NCI-H187 (cell line): ENCODE measurements around the gene TPRN.
"Not testable (repeated sequence)": the region's sequence is repeated elsewhere in the genome, so short reads cannot be mapped to it uniquely, and the experiment has no call there.

Source experiments
- DNase-seq, 2 experiments: peaks; one replicate each; lab custom pipeline; 2025; lab: John Stamatoyannopoulos, UW

TPRN gene, protein sequence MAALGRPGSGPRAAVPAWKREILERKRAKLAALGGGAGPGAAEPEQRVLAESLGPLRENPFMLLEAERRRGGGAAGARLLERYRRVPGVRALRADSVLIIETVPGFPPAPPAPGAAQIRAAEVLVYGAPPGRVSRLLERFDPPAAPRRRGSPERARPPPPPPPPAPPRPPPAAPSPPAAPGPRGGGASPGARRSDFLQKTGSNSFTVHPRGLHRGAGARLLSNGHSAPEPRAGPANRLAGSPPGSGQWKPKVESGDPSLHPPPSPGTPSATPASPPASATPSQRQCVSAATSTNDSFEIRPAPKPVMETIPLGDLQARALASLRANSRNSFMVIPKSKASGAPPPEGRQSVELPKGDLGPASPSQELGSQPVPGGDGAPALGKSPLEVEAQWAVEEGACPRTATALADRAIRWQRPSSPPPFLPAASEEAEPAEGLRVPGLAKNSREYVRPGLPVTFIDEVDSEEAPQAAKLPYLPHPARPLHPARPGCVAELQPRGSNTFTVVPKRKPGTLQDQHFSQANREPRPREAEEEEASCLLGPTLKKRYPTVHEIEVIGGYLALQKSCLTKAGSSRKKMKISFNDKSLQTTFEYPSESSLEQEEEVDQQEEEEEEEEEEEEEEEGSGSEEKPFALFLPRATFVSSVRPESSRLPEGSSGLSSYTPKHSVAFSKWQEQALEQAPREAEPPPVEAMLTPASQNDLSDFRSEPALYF

DNA sequence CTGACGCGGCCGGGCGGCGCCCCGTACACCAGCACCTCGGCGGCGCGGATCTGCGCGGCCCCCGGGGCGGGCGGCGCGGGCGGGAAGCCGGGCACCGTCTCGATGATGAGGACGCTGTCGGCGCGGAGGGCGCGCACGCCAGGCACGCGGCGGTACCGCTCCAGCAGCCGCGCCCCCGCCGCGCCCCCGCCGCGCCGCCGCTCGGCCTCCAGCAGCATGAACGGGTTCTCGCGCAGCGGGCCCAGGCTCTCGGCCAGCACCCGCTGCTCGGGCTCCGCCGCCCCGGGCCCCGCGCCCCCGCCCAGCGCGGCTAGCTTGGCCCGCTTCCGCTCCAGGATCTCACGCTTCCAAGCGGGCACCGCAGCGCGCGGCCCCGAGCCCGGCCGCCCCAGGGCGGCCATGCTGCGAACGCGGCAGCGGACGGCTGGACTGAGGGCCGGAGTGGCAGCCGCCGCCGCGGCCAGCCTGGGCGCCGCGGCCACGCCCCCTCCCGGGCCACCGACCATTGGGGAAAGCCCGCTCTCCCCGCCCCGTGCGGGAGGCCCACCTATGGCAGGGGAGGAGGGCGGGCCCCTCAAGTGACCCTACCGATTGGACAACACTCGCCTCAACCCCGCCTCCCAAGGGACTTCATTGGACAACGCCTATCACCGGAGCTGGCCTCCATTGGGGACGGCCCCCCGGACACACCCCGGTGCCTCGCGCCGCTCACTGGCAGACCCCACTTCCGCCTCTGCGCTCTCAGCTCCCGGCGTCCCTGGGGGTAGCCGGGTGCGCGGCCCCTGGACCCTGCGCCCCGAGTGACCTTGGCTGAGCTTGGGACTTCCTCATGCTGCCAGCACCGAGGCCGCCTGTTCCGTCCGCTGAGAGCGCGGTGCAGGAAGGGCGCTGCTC, at the start of gene TPRN:
TPRN (minus strand) TSS at position 431 of the 894 bp plus-strand sequence; CDS start at position 401, 30 bp downstream.
- DNase-seq = peak; percentile 84 to 96

GRCh38 chr9:137247916-137248175, 47.3 kb upstream of the TPRN start:
- no peak for DNase-seq

DNA sequence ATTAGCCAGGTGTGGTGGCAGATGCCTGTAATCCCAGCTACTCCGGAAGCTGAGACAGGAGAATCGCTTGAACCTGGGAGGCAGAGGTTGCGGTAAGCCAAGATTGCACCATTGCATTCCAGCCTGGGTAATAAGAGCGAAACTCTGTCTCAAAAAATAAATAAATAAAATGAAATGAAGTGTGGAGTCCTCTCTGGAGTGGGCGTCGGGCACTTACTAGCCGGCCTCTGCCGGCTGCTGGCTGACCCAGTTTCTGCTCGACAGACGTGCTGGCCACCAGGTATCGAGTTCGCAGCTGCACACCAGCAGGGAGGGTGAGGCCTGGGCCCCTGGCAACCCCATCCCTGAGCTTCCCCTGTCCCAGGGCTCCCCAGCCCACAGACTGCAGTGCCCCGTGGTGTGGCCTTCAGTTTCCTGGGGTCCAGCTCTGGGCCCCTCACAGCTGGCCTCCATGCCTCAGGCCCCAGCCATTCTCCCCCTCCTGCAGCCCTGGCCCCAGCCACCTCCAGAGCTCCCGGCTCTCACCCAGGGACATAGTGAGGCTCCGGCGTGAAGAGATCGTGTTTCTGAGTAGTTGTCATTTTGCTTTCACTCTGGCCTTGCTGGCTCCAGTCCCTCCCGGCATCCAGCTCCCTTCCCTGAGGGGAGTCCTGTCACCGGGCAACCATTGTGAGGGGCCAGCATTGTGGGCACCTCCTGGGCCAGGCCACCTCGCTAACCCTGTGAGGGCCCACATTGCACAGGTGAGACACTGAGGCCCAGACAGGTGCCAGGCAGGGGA, 46.8 kb upstream of the TPRN start:
- DNase-seq = no peak

DNA sequence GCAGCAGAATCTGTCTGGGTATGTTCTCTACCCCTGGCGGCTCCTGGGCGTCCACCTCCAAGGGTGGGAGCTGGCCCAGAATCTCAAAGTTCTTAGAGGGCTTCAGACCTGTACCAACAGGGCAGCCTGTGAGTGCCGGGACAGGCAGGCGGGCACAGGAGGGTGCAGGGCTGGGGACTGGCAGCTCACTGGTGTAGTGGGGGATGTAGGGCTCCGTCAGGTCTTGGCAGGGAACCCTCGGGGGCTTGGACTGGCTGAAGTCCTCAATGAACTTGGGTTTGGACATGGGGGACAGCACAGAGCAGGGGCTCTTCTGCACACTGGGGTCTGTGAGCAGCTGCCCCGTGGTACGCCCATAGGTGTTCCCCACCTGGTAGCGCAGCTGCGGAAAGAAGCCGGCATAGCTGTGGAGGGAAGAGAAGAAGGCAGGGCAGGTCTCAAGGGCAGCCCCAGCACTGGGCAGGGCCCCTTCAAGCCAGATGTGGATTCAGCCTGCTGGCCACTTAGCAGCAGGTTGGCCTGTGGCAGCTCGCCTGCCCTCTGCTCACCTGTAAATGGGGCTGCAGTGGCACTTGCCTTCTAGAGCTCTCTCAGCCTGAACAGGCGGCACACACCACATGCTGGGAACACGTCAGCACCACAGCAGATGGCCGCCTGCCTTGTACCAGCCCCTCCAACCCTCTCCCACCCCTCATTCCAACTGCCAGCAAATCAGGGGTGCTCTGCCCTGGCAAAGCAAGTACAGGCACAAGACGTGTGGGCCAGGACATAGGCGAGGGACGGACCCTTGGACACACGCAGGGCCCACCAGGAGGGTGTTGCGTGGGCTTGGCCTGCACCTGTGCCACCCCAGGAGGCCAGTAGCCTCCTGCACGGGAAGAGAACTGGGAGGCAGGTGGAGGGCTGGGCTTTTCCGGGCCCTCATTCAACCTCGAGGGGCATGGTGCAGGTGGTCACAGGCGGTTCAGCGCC, 45.2 kb upstream of the TPRN start:
- DNase-seq = no peak

GRCh38 chr9:137244486-137245449, 44.2 kb upstream of the TPRN start:
- DNase-seq = no peak

DNA sequence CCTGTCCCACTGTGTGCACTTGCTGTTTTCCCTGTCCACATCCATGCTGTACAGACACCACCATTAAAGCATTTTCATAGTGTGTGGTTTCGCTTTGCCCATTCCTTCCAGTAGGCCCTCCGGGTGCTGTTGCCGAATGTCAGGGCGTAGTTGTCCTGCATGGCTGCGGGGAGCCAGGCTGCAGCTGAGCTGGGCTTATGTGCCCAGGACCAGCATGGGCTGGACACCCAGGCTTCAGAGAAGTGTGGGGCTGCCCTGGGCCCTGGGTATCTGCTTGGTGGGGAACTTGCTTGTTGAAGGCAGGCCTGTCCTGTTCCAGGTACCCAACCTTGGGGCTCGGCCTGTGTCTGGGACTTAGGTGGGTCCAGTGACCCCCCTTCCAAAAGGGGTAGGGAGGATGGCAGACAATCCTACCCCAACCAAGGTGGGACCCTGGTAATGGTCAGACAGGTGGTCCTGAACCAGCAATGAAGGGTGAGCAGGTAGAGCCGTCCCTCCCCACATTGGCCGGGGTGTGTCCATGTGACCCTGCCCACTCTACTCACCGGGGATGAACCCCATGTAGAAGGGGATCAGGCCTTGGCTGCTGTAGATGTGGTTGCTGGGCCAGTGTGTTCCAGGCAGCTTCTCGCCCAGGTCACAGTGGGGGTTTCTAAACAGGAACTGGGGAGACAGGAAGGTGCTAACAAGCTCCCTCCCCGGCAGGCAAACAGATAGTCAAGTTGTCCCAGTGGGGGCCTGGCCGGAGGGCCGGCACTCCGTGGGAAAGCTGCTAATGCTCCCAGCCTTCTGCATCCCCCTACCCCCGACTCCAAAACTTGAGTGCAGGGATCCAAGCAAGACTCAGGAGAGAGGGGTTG, 43.3 kb upstream of the TPRN start:
- DNase-seq = no peak

DNA sequence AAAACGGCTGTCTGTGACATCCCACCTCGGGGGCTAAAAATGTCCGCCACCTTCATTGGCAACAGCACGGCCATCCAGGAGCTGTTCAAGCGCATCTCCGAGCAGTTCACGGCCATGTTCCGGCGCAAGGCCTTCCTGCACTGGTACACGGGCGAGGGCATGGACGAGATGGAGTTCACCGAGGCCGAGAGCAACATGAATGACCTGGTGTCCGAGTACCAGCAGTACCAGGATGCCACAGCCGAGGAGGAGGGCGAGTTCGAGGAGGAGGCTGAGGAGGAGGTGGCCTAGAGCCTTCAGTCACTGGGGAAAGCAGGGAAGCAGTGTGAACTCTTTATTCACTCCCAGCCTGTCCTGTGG, 42.7 kb upstream of the TPRN start:
- not testable (repeated sequence) for DNase-seq

- no peak for DNase-seq
These were observed 42.0 kb upstream of the TPRN start for GRCh38 chr9:137242269-137243203.

DNA sequence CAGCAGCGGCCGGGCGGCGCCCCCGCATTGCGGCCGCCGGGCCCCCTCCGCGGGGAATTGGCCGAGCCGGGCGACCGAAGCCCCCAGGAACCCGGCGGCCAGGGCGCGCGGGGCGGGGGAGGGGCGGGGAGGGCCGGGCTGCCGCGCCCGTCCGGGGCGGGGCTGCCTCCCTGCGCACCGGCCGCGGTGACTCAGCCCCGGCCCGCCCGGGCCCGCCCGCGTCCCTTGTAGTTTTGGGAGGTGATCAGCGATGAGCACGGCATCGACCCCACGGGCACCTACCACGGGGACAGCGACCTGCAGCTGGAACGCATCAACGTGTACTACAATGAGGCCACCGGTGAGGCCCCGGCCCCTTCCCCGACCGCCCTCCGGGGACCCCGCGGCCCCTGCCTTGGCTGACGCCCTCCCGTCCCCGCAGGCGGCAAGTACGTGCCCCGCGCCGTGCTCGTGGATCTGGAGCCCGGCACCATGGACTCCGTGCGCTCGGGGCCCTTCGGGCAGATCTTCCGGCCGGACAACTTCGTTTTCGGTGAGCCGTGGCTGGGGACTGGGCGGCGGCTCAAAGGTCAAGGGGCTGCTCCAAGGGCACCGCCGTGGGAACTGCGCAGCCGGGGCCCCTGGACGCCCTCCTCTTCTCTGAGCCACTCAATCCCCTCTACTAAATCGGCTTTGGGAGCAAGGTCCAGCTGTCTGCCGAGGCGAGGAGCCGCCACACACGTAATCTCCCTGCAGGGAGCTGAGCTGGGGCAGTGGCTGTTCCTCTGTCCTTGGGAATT, 41.1 kb upstream of the TPRN start:
- no peak for DNase-seq

DNA sequence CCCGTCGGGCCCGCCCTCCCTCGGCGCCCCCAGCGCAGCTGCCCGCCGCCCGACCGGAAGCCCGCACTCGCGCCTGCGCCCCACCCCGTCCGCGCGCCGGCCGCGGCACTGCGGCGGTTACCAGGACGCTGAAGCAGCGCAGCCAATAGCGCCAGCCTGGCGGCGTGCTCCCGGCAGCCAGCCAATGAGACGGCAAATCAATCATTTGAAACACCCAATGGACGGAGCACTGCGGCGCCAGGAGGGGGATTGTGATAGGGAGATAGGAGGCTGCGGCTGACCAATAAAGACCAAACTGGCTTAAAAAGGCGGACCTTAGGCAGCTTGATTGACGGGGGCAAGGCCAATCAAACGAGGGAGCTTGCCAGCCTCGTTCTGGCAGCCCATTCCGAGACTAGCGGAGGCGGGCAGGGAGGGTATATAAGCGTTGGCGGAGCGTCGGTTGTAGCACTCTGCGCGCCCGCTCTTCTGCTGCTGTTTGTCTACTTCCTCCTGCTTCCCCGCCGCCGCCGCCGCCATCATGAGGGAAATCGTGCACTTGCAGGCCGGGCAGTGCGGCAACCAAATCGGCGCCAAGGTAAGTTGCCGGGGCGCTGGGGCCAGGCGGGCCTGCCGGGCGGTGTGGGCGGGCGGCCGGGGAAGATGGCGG, 40.4 kb upstream of the TPRN start, which contains the start of gene TUBB4B:
TUBB4B (plus strand) TSS at position 447 of the 649 bp plus-strand sequence; CDS start at position 521, 74 bp downstream.
- DNase-seq = peak; percentile 95 to 97

DNA sequence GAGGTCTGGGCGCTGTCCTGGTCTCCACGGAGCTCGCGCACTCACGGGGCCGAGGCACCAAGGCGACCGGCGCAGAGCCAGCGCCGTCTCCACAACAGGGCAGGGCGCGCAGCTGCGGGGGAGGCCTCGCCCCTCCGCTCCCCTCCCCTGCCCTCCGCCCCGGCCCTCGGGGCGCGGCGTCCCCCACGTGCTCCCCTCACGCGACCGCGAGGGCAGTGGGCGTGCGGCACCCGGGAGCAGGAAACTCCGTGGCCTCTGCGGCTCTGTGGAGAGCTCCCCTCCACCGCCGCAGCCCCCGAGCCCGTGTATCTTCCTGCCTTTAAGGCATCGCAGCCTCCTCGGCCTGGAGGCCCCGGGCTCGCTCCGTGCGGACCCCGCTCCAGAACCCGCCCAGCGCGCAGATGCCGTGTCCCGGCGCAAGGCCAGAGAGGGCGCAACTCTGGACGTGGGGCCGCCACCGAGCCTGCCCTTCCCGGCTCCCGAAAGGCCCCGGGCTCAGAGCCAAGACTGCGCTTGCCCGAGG, 39.8 kb upstream of the TPRN start:
- DNase-seq = no peak

GRCh38 chr9:137239541-137240200, 39.1 kb upstream of the TPRN start:
- DNase-seq = not testable (repeated sequence)

GRCh38 chr9:137237759-137238726, 37.5 kb upstream of the TPRN start:
- DNase-seq = no peak

- no peak for DNase-seq
These were observed 36.4 kb upstream of the TPRN start for GRCh38 chr9:137236936-137237421.
